Testis (tissue), 2 donors: ENCODE measurements around the gene MAPK11.

ENCODE experiments used
- POLR2A ChIP-seq: fragments of 450-650 bp; IDR thresholded peaks from one replicate; pipeline ENCODE4 v1.6.1; 2017; ENCODE audit warnings: antibody characterized with exemption, mild to moderate bottlenecking, moderate library complexity
- TF ChIP-seq, protein P1 (sequence below), 3 experiments: fragments of 450-650 bp in 2 of 3; fragments of 200-600 bp in 1 of 3; sonication (generic) in 1 of 3; IDR thresholded peaks; one replicate each; pipeline ENCODE4 v1.5.1; 2016 to 2019; ENCODE audit warnings: antibody characterized with exemption in 3 of 3, mild to moderate bottlenecking in 2 of 3, moderate library complexity in 1 of 3

DNA sequence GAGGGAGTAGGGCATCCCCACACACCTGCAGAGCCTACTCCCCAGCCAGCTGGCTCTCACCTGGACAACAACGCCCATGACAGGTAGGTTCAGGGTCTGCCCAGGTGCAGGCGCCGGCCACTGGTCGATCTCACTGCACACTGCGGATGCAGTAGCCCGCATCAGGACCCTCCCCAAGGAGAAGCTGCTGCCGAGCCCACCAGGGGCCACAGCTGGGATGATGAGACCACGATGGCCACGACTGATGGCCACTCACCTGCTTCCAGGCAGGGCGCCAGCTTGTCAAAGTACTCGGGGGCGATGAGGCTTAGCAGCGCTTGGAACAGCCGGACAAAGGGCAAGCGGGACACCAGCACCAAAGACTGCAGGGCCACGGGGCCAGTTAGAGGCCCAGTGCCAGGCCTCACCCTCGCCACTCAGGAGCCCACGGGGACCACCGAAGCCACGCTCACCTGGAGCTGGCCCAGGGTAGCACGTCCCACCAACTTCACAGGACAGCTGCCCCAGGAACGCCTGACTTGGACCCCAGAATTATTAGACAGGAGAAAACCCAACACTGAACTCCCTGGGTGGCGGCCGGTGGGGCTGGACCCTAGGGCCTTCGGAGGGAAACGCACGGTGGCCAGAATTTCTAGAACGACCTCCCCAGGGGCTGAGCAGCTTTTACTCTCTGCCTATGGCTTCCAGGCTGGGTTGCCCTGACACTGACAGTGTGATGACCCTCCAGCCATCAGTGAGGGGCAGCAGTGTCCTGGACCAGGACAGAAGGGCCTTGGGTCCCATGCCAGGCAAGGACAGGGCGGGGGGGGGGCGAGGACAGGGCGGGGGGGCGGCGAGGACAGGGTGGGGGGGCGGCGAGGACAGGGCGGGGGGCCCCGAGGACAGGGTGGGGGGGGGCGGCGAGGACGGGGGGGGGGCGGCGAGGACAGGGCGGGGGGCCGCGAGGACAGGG lies 46.2 kb upstream of the MAPK11 start:
- no peak for TF ChIP-seq POLR2A
- TF ChIP-seq, protein P1, sequence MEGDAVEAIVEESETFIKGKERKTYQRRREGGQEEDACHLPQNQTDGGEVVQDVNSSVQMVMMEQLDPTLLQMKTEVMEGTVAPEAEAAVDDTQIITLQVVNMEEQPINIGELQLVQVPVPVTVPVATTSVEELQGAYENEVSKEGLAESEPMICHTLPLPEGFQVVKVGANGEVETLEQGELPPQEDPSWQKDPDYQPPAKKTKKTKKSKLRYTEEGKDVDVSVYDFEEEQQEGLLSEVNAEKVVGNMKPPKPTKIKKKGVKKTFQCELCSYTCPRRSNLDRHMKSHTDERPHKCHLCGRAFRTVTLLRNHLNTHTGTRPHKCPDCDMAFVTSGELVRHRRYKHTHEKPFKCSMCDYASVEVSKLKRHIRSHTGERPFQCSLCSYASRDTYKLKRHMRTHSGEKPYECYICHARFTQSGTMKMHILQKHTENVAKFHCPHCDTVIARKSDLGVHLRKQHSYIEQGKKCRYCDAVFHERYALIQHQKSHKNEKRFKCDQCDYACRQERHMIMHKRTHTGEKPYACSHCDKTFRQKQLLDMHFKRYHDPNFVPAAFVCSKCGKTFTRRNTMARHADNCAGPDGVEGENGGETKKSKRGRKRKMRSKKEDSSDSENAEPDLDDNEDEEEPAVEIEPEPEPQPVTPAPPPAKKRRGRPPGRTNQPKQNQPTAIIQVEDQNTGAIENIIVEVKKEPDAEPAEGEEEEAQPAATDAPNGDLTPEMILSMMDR (IDR thresholded peaks at IDR 0.05) = no peak
